ENCODE measurements around the gene LEO1.

GRCh38 chr15:52011711-52012144 lies 40.1 kb upstream of the LEO1 start:
- TF ChIP-seq EZH2 (IDR thresholded peaks at IDR 0.05; ENCODE audit: insufficient read depth, poor library complexity, severe bottlenecking) = no peak
- TF ChIP-seq EZH2phosphoT487 (IDR thresholded peaks at IDR 0.05; ENCODE audit: insufficient read depth, low read depth) = no peak

Data from GM23248 (cell line).